HG03520 (cell line): ENCODE measurements around the gene CCDC172.

ENCODE experiments used
- ATAC-seq: cut with Tn5 transposase; IDR thresholded peaks from one replicate; pipeline ENCODE4 v1.9.1; 2021; ENCODE audit warnings: mild to moderate bottlenecking, moderate library complexity; ENCODE audit not compliant: unreplicated experiment

Gene CCDC172

GRCh38 chr10:116324227-116324950, at the start of gene CCDC172:
Gene CCDC172 (plus strand): TSS chr10:116324448. CDS start chr10:116325012, 564 bp downstream.
- ATAC-seq, result no peak

DNA sequence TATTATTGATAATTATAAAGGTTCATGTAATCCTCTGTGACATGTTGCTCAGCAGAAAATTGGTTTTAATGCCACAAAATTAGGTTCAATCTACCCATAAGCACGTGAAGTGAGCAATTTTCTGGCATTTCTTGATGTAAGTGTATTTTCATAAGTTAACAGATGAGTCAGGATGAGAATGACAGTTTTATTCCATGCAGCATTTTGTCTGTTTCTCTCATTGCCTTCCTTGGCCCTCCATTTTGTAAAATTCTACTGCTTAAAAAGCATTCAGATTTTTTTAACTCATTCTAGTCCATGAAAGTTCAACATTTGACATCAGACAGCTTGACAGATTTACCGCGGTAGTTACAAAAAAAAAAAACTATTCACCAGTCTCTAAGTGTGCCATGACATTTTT, 47.3 kb upstream of the CCDC172 start:
- no peak for ATAC-seq

DNA sequence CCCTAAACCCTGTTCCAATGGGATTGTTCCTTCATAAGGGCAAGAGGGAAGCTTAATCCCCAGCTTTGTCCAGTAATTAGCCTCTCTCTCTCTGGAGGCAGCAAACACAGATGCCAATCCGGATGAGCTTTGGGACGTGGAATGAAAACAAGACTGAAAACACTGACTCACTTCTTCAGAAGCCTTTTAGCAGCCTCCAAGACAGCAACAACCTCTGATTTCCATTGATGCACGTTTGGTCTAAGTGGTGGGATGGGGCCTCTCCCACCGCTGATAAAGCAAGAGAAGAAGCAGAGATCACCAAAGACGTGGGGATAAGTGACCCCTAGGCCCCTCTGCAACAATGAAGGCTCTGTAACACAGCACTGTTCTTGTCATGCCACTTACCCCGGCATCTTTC, 45.4 kb upstream of the CCDC172 start:
- no peak for ATAC-seq

GRCh38 chr10:116281775-116282174, 42.5 kb upstream of the CCDC172 start:
- ATAC-seq, result no peak

DNA sequence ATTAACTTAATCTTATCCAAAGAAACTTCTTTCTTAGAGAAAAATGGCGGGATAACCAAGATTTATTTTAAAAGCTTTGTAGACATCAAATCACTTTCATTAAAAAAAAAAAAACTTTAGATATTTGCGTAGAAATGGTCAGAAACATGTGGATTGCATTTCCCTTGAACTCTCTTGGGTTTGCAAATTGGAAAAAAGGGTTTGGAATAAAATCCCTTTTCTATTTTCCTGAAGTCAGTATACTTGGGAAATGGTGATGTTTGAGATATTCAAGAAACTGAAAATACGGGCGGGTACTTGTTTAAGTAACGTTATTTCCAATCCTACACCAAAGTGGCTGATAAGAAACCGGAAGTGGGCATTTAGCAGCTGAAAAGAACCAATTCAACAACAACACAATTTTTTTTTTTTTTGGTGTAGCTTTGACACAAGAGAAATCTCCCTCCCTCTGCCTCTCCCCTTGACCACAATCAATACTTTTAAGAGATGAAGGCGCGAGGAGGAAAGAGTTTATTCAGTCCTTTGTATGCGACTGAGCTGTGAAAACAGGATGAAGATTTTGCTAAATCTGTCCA, 37.5 kb upstream of the CCDC172 start:
- no peak for ATAC-seq

DNA sequence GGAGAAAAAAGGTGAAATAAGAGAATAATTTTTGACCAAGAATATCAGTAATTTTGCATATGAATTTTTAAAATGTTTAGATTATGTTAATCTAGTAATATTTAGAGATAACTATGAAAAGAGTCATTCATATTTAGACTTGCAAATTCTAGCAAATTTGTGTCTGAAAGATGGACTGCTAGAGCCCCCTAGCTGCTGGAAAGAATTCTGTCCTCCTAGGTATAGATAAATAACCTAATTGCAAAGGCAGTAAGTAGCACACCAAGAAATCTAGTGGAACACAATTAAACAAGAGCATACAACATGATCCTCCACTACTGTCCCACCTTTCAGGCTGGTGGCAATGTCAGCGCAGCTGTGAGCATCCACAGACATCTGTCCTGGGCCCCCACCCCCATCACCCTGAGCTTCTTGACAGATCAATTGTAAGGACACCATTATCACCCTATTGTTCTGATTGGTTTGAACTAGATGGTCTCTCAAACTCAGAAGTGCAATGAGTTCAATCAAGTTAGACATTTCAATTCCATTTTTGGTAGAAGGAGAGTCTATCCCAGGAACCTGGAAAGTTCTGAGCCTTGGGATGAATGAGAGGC, 36.2 kb upstream of the CCDC172 start:
- no peak for ATAC-seq

GRCh38 chr10:116289652-116290051, 34.6 kb upstream of the CCDC172 start:
- ATAC-seq, result no peak

DNA sequence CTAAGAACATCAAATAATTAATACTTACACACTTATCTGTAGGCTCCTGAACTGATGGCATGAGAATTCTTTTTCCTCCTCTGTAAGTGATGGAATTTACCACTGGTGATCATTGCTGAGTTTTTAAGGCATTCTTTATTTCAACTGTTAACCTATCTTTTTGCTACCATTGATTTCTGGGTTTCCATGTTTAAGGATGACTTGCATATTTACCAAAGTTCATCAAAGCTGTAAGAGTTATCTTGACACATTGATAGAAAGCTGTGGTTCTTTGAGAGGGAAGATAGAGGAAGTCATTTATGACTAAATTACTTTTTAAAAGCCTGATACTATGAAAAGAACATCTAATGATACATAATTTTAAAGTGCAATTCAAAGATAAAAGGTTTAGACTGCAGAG, 31.8 kb upstream of the CCDC172 start:
- no peak for ATAC-seq

GRCh38 chr10:116296291-116296721, 27.9 kb upstream of the CCDC172 start:
- no peak for ATAC-seq

- ATAC-seq, result no peak
Observed at GRCh38 chr10:116298586-116298985, 25.7 kb upstream of the CCDC172 start.

GRCh38 chr10:116300542-116300941, 23.7 kb upstream of the CCDC172 start:
- ATAC-seq, result no peak

GRCh38 chr10:116304923-116305322, 19.3 kb upstream of the CCDC172 start:
- no peak for ATAC-seq

- no peak for ATAC-seq
Observed at GRCh38 chr10:116306847-116307246, 17.4 kb upstream of the CCDC172 start.

DNA sequence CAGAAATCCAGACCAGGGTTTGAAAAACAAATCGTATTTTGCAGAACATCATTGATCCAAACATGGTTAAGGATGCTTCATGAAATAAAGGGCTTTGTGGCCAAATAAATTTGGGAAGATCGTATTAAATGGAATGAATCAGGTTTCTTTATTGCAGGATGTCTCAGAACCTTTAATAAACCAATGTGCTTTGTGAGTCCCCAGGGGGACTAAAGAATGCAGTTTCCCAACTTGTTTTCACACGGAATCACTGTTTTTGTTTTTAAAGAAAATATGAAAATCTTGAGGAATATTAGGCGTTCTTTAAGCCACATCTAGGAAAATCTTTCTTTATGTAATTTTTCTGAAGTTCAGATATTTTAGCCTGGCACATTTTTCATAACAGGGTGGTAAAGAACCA, 16.8 kb upstream of the CCDC172 start:
- ATAC-seq, result no peak

GRCh38 chr10:116311016-116311415, 13.2 kb upstream of the CCDC172 start:
- ATAC-seq, result no peak

DNA sequence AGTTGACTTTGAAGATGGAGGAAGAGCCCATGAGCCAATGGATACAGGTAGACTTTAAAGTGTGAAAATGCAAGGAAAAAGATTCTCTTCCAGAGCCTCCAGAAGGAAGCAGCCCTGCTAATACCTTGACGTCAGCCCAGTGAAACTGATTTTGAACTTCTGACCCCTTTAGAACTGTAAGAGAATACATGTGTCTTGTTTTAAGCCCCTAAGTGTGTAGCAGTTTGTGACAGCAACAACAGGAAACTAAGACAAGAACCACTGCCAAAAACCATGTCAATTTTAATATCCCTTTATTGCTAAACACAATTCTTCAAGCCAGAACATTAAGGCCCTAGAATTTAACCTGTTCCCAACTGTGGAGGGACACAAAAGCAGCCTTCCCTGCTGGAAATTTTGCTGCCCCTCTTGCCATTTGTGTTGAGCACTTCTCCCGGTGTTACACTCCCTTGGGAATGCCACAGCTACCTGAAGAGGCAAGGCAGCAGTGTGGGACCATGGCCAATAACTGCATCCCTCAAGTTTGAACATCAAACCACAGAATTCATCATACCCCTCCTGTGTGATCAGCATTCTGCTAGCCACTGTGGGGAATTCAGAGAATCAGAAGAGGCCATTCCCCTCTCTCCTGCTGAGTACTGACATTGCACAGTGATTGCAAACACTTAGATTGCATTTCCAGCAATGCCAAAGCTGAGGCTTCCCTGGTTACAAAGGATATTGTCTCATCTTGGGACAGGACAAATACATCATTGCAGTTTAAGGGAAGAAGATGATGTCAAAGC, 12.3 kb upstream of the CCDC172 start:
- ATAC-seq, result no peak

- no peak for ATAC-seq
Observed at GRCh38 chr10:116312548-116312947, 11.7 kb upstream of the CCDC172 start.

DNA sequence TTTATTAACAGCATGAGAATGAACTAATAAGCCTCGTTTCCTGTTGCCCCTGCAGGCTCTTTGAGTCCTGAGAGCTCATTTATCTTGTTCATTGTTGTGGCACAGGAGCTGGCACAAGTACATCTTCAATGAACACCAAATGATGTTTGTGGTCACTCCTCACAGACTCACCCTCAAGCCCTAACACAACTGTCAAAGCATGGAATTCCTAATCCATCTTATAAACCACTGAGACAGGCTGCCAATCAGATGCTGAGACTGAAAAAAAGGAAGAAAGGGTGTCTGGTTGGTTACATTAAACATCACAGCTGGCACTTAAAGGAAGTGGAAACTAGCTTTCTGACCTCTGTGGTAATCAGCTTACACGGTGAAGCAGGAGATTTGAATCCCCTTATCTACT, 7.7 kb upstream of the CCDC172 start:
- ATAC-seq, result no peak

- ATAC-seq, result no peak
Observed at GRCh38 chr10:116324951-116325635, 845 bp downstream of the CCDC172 start.

DNA sequence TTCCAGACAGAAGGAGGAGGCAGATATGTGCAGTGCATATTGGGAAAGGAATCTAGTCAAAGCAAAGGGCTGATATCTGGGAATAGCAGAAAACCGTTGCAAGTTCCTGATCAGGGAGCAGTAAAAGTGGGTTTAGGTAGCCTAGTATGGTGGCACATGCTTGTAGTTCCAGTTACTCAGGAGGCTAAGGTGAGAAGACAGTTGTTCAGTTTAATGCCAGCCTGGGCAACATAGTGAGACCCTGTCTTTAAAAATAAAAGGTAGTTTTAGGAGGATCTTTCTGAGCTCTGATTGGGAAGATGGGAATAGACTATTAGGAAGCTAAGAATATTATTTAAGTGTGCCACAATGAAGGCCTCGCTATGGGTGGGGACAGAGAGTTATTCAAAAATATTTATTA, 1.7 kb downstream of the CCDC172 start:
- no peak for ATAC-seq

DNA sequence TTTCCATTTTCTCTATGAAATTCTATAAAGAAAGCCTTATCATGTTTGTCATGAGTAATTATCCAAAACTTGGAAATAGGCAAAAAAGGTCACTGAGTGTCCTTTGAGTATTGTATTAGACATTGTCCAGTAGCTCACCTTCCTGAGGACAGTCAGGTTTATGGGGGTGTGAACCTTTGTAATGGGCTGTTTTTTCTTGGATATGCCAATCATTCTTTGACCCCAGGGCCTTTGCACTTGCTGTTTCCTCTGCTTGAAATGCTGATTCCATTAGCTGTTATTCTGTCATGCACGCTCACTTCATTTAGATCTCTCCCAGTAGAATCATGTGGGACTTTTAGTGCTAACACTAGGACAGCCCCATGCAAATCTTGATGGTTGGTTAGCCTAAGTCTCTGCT, 4.9 kb downstream of the CCDC172 start:
- no peak for ATAC-seq
